K562 (cell line): ENCODE results near the gene CAPN7. TPM values are rescaled to one million over a fixed set of nuclear protein-coding genes. Genes with fewer than 3 reads are reported as not detected.

Experiments used
- ATF7 ChIP-seq: fragments of 450-650 bp; IDR thresholded peaks from 2 replicates; pipeline ENCODE4 v1.7.1; 2014; ENCODE audit warnings: mild to moderate bottlenecking, moderate library complexity
- CEBPB ChIP-seq: fragments of 450-650 bp; IDR thresholded peaks from 2 replicates; pipeline ENCODE4 v1.6.1; 2016; ENCODE audit warnings: missing genetic modification characterization, missing compliant biosample characterization
- CEBPG ChIP-seq, 3 experiments: fragments of 200-800 bp in 1 of 3; sonication (Bioruptor generic) in 1 of 3; sonication (generic) in 1 of 3; formaldehyde crosslinking in 1 of 3; IDR thresholded peaks in 2 of 3; conservative IDR thresholded peaks in 1 of 3; 2 replicates each; pipeline versions ENCODE4 v1.6.1 to v1.8.0; 2016 to 2022; ENCODE audit warnings: missing compliant biosample characterization in 2 of 3, missing genetic modification characterization in 2 of 3, mild to moderate bottlenecking in 1 of 3, missing genetic modification reagents in 1 of 3
- DDX20 ChIP-seq: fragments of 450-650 bp; IDR thresholded peaks from 2 replicates; pipeline ENCODE4 v1.6.1; 2016; ENCODE audit warnings: missing genetic modification characterization, low read depth, mild to moderate bottlenecking, missing compliant biosample characterization, moderate library complexity
- DNMT1 ChIP-seq: fragments of 450-650 bp; IDR thresholded peaks from 2 replicates; pipeline ENCODE4 v1.6.1; 2016; ENCODE audit warnings: antibody characterized with exemption, mild to moderate bottlenecking
- ESRRA ChIP-seq: fragments of 450-650 bp; IDR thresholded peaks from 2 replicates; pipeline ENCODE4 v1.6.1; 2014; ENCODE audit warnings: low read depth, mild to moderate bottlenecking, moderate library complexity, borderline replicate concordance
- FOSL1 ChIP-seq: fragments of 200-800 bp; sonication (Bioruptor generic); conservative IDR thresholded peaks from 2 replicates; pipeline ENCODE4 v1.6.1; 2016; ENCODE audit warnings: missing genetic modification characterization, missing compliant biosample characterization
- GATAD2A ChIP-seq: fragments of 450-650 bp; IDR thresholded peaks from 2 replicates; pipeline ENCODE4 v1.6.1; 2017
- GTF2E2 ChIP-seq: fragments of 200-800 bp; sonication (Bioruptor generic); IDR thresholded peaks from 2 replicates; pipeline ENCODE4 v1.6.1; 2016; ENCODE audit warnings: missing genetic modification characterization, missing compliant biosample characterization
- JUND ChIP-seq, 2 experiments: IDR thresholded peaks; 2 replicates in 1 of 2; 3 replicates in 1 of 2; pipeline ENCODE4 v1.6.1; 2011; ENCODE audit warnings: borderline replicate concordance in 2 of 2, low read depth in 2 of 2, low read length in 2 of 2, improper control_type of control experiment in 1 of 2, missing biosample characterization in 1 of 2, missing genetic modification characterization in 1 of 2, missing genetic modification reagents in 1 of 2
- LEF1 ChIP-seq: fragments of 450-650 bp; IDR thresholded peaks from 2 replicates; pipeline ENCODE4 v1.6.1; 2016; ENCODE audit warnings: mild to moderate bottlenecking
- MECOM ChIP-seq: fragments of 250-450 bp; sonication (Bioruptor Pico); IDR thresholded peaks from 2 replicates; pipeline ENCODE4 v1.8.0; 2022; ENCODE audit warnings: inconsistent platforms
- MEIS2 ChIP-seq: fragments of 450-650 bp; IDR thresholded peaks from 2 replicates; pipeline ENCODE4 v1.6.1; 2014; ENCODE audit warnings: mild to moderate bottlenecking; ENCODE audit not compliant: partially characterized antibody
- MTA2 ChIP-seq: fragments of 450-650 bp; IDR thresholded peaks from 2 replicates; pipeline ENCODE4 v1.6.1; 2016; ENCODE audit warnings: low read depth
- RCOR1 ChIP-seq, 2 experiments: IDR thresholded peaks; 2 replicates each; pipeline ENCODE4 v1.6.1; 2012; ENCODE audit warnings: low read depth in 2 of 2, low read length in 2 of 2, borderline replicate concordance in 1 of 2, improper control_type of control experiment in 1 of 2
- SRSF1 ChIP-seq: fragments of 200-400 bp; formaldehyde crosslinking; IDR thresholded peaks from 2 replicates; pipeline ENCODE4 v1.6.1; 2017; ENCODE audit warnings: mild to moderate bottlenecking, low read depth, low read length, moderate library complexity
- ZNF395 ChIP-seq: fragments of 200-800 bp; sonication (Bioruptor generic); IDR thresholded peaks from 2 replicates; pipeline ENCODE4 v1.6.1; 2017; ENCODE audit warnings: missing genetic modification characterization, missing compliant biosample characterization
- ZNF41 ChIP-seq: fragments of 250-450 bp; sonication (Bioruptor Pico); conservative IDR thresholded peaks from 2 replicates; pipeline ENCODE4 v1.4.0; 2020; ENCODE audit warnings: mild to moderate bottlenecking
- ZNF644 ChIP-seq: fragments of 200-800 bp; sonication (Bioruptor generic); IDR thresholded peaks from 2 replicates; pipeline ENCODE4 v1.6.1; 2016; ENCODE audit warnings: low read depth, missing genetic modification characterization, missing compliant biosample characterization
- polyA plus RNA-seq, 8 experiments: library from polyadenylated mRNA; depleted of rRNA in 4 of 8; stranded (reverse) in 5 of 8; unstranded in 3 of 8; fragments of >200 nt; fragmentation: Nextera tagmentation in 2 of 8; fragmentation: Illumina TruSeq in 1 of 8; extraction: Ambion mirVana in 2 of 8; extraction: Trizol in 1 of 8; gene quantifications; 2 replicates each; pipeline versions ENCODE4 v1.2.1 to v1.2.3, GENCODE V29; 2011 to 2014; ENCODE audit warnings: inconsistent platforms in 1 of 8, missing spikeins in 1 of 8
- total RNA-seq, 7 experiments: library from RNA; depleted of rRNA in 6 of 7; stranded (reverse); fragments of >200 nt in 6 of 7; fragmentation: Illumina TruSeq in 2 of 7; extraction: Trizol in 2 of 7; gene quantifications; 2 replicates each; pipeline versions ENCODE4 v1.2.1 to v1.2.3, GENCODE V29; 2011 to 2021; ENCODE audit warnings: low replicate concordance in 1 of 7
- TF ChIP-seq, protein P1 (sequence below): sonication (generic); formaldehyde crosslinking; IDR thresholded peaks from 2 replicates; pipeline ENCODE4 v1.8.0; 2022; ENCODE audit warnings: missing genetic modification reagents, mild to moderate bottlenecking, borderline replicate concordance
- TF ChIP-seq, protein P2 (sequence below): IDR thresholded peaks from 3 replicates; pipeline ENCODE4 v1.6.1; 2011; ENCODE audit warnings: borderline replicate concordance, mild to moderate bottlenecking; ENCODE audit not compliant: insufficient read length, insufficient read depth
- TF ChIP-seq, protein P3 (sequence below): fragments of 200-800 bp; sonication (Bioruptor generic); IDR thresholded peaks from 2 replicates; pipeline ENCODE4 v1.6.1; 2017; ENCODE audit warnings: missing genetic modification characterization, missing compliant biosample characterization

The CAPN7 gene
- total and polyA plus RNA-seq, 9 of the 15 experiments (the other 6 are each of a cell fraction or from before 2014, with no cell fraction given): 6.5 to 42.7 (median 32.7) TPM

DNA sequence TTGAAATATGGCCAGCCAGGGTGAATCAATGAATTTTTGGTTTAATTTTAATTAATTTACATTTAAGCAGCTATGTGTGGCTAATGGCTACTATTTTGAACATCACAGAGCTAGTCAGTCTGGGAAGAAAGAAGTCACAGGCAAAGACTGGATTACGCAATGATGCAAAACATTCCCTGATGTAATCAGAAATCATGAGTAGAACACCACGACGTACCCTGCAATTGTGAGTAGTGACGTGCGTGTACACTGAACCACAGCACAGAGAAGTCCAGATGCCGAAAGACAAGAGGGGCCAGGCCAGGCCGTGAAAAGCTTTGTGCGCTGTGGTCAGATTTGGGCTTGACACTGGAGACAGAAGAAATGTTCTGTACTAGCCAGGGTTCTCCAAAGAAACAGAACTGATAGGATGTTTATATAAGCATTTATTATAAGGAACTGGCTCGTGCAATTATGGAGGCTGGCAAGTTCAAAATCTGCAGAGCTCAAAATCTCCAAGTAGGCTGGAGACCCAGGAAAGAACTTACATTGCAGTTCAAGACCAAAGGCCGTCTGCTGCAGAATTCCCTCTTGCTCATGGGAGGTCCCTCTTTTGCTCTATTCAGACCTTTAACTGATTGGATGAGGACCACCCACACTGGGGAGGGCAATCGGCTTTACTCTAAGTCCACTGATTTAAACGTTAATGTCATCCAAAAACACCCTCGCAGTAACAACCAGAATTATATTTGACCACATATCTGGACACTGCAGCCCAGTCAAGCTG is 81.7 kb downstream of the CAPN7 start (continued):
- peak; percentile 30; the same call in 1 of the 2 replicates for TF ChIP-seq ESRRA
- TF ChIP-seq LEF1: no peak
- peak; percentile 73 for TF ChIP-seq JUND (IDR thresholded peaks at IDR 0.05; ENCODE audit: borderline replicate concordance, low read depth, low read length)
- peak; percentile 47; the same call in 1 of the 3 replicates for TF ChIP-seq JUND (tag; IDR thresholded peaks at IDR 0.05; ENCODE audit: borderline replicate concordance, low read depth, low read length)
- peak; percentile 40 for TF ChIP-seq MEIS2
- TF ChIP-seq DDX20: no peak
- TF ChIP-seq, protein P1, sequence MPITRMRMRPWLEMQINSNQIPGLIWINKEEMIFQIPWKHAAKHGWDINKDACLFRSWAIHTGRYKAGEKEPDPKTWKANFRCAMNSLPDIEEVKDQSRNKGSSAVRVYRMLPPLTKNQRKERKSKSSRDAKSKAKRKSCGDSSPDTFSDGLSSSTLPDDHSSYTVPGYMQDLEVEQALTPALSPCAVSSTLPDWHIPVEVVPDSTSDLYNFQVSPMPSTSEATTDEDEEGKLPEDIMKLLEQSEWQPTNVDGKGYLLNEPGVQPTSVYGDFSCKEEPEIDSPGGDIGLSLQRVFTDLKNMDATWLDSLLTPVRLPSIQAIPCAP: no peak
- TF ChIP-seq ZNF41 (CRISPR knock-in tag): no peak
- TF ChIP-seq, protein P2, sequence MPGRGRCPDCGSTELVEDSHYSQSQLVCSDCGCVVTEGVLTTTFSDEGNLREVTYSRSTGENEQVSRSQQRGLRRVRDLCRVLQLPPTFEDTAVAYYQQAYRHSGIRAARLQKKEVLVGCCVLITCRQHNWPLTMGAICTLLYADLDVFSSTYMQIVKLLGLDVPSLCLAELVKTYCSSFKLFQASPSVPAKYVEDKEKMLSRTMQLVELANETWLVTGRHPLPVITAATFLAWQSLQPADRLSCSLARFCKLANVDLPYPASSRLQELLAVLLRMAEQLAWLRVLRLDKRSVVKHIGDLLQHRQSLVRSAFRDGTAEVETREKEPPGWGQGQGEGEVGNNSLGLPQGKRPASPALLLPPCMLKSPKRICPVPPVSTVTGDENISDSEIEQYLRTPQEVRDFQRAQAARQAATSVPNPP: no peak
- peak; percentile 11; the same call in 1 of the 2 replicates for TF ChIP-seq GATAD2A
- TF ChIP-seq RCOR1 (IDR thresholded peaks at IDR 0.05; ENCODE audit: borderline replicate concordance in 1 of 2, low read depth in 2 of 2, low read length in 2 of 2): peak in 1 of 2 experiments; percentile 59; a peak in 1 of 4 replicates
- TF ChIP-seq FOSL1 (tag): peak; percentile 56
- TF ChIP-seq, protein P3, sequence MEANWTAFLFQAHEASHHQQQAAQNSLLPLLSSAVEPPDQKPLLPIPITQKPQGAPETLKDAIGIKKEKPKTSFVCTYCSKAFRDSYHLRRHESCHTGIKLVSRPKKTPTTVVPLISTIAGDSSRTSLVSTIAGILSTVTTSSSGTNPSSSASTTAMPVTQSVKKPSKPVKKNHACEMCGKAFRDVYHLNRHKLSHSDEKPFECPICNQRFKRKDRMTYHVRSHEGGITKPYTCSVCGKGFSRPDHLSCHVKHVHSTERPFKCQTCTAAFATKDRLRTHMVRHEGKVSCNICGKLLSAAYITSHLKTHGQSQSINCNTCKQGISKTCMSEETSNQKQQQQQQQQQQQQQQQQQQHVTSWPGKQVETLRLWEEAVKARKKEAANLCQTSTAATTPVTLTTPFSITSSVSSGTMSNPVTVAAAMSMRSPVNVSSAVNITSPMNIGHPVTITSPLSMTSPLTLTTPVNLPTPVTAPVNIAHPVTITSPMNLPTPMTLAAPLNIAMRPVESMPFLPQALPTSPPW: 0 out of 2 replicates have a peak, but pooled peaks have one; percentile 38
- no peak for TF ChIP-seq MTA2
- TF ChIP-seq MECOM: no peak
- peak; percentile 94 for TF ChIP-seq CEBPG (CRISPR knock-in tag; IDR thresholded peaks at IDR 0.05)
- peak; percentile 99 to 100 for TF ChIP-seq CEBPG (tag; conservative IDR thresholded peaks at IDR 0.05 in 1 of 2, IDR thresholded peaks at IDR 0.05 in 1 of 2)
- no peak for TF ChIP-seq SRSF1
- TF ChIP-seq CEBPB (tag): peak; percentile 100
- no peak for TF ChIP-seq ZNF644
- peak; percentile 67; the same call in 1 of the 2 replicates for TF ChIP-seq ZNF395 (CRISPR knock-in tag)
- 0 out of 2 replicates have a peak, but pooled peaks have one; percentile 32 for TF ChIP-seq GTF2E2 (tag)
- peak; percentile 89 for TF ChIP-seq ATF7
- no peak for TF ChIP-seq DNMT1
